ENCODE measurements around the gene GSAP.

Gene GSAP

GRCh38 chr7:77406421-77406820 lies 9.7 kb downstream of the GSAP start:
- DNase-seq, result no peak

GRCh38 chr7:77404641-77405040 lies 11.5 kb downstream of the GSAP start:
- no peak for DNase-seq

- DNase-seq, result no peak
Observed at GRCh38 chr7:77403957-77404356, 12.2 kb downstream of the GSAP start.

GRCh38 chr7:77402818-77403217 lies 13.3 kb downstream of the GSAP start:
- no peak for DNase-seq

- DNase-seq, result no peak
Observed at GRCh38 chr7:77401002-77401401, 15.1 kb downstream of the GSAP start.

GRCh38 chr7:77399816-77400215 lies 16.3 kb downstream of the GSAP start:
- DNase-seq, result no peak

- no peak for DNase-seq
Observed at GRCh38 chr7:77396894-77397547, 19.1 kb downstream of the GSAP start.

GRCh38 chr7:77395626-77396025 lies 20.5 kb downstream of the GSAP start:
- DNase-seq, result no peak

GRCh38 chr7:77393954-77394353 lies 22.2 kb downstream of the GSAP start:
- no peak for DNase-seq

GRCh38 chr7:77393261-77393660 lies 22.9 kb downstream of the GSAP start:
- DNase-seq, result no peak

GRCh38 chr7:77391230-77391629 lies 24.9 kb downstream of the GSAP start:
- DNase-seq, result no peak

GRCh38 chr7:77388055-77388641 lies 28.0 kb downstream of the GSAP start:
- no peak for DNase-seq

GRCh38 chr7:77386165-77386822 lies 29.9 kb downstream of the GSAP start:
- DNase-seq, result no peak

- no peak for DNase-seq
Observed at GRCh38 chr7:77383333-77383740, 32.8 kb downstream of the GSAP start.

- DNase-seq, result no peak
Observed at GRCh38 chr7:77382532-77382931, 33.6 kb downstream of the GSAP start.

- DNase-seq, result no peak
Observed at GRCh38 chr7:77378584-77378983, 37.6 kb downstream of the GSAP start.

- DNase-seq, result no peak
Observed at GRCh38 chr7:77370606-77371005, 45.5 kb downstream of the GSAP start.

GRCh38 chr7:77368974-77369373 lies 47.2 kb downstream of the GSAP start:
- DNase-seq, result no peak

GRCh38 chr7:77367976-77368375 lies 48.2 kb downstream of the GSAP start:
- no peak for DNase-seq

- DNase-seq, result no peak
Observed at GRCh38 chr7:77362905-77363304, 53.2 kb downstream of the GSAP start.

GRCh38 chr7:77360969-77361368 lies 55.2 kb downstream of the GSAP start:
- DNase-seq, result no peak

GRCh38 chr7:77360104-77360503 lies 56.0 kb downstream of the GSAP start:
- no peak for DNase-seq

- no peak for DNase-seq
Observed at GRCh38 chr7:77359599-77359998, 56.5 kb downstream of the GSAP start.

- DNase-seq, result no peak
Observed at GRCh38 chr7:77354914-77355313, 61.2 kb downstream of the GSAP start.

GRCh38 chr7:77354484-77354883 lies 61.7 kb downstream of the GSAP start:
- DNase-seq, result no peak
